GM12875 (cell line): ENCODE data around the gene AP4S1.
"Not testable (repeated sequence)": the region's sequence is repeated elsewhere in the genome, so short reads cannot be mapped to it uniquely, and the experiment has no call there.

Experiments used
- H3K4me3 ChIP-seq: one replicate; pipeline ENCODE4 v1.5.1; 2011; ENCODE audit warnings: low read depth, low read length, control low read depth
- TF ChIP-seq, protein P1 (sequence below): IDR thresholded peaks from 2 replicates; pipeline ENCODE4 v1.5.1; 2011; ENCODE audit warnings: low read depth, mild to moderate bottlenecking, control low read depth, inconsistent platforms, low read length, moderate library complexity, borderline replicate concordance; ENCODE audit not compliant: insufficient read depth

Gene AP4S1

GRCh38 chr14:31042300-31042699 is 16.9 kb downstream of the AP4S1 start:
- H3K4me3 ChIP-seq = no peak overlapping the region
- TF ChIP-seq, protein P1, sequence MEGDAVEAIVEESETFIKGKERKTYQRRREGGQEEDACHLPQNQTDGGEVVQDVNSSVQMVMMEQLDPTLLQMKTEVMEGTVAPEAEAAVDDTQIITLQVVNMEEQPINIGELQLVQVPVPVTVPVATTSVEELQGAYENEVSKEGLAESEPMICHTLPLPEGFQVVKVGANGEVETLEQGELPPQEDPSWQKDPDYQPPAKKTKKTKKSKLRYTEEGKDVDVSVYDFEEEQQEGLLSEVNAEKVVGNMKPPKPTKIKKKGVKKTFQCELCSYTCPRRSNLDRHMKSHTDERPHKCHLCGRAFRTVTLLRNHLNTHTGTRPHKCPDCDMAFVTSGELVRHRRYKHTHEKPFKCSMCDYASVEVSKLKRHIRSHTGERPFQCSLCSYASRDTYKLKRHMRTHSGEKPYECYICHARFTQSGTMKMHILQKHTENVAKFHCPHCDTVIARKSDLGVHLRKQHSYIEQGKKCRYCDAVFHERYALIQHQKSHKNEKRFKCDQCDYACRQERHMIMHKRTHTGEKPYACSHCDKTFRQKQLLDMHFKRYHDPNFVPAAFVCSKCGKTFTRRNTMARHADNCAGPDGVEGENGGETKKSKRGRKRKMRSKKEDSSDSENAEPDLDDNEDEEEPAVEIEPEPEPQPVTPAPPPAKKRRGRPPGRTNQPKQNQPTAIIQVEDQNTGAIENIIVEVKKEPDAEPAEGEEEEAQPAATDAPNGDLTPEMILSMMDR = no peak

GRCh38 chr14:31042893-31043292 is 17.4 kb downstream of the AP4S1 start:
- H3K4me3 ChIP-seq = not testable (repeated sequence)

DNA sequence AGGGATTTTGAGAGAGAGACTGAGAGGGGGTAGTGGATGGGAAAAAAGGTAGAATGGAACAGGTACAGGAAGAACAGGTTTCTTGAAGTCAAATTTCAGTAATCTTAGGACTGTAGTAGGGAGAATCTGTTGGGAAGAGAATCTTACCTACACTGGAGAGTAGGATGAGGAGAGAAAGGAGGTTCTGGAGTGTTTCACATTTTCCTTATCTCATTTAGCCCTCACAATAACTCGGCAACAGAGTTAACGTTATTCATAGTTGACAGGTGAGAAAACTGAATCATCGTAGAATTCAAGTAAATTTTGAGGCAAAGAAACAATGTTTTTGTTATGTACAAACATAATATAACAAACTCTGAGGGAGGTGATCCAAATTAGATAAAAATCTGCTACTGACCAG is 17.9 kb downstream of the AP4S1 start:
- TF ChIP-seq, protein P1 = no peak
- no peak overlapping the region for H3K4me3 ChIP-seq

DNA sequence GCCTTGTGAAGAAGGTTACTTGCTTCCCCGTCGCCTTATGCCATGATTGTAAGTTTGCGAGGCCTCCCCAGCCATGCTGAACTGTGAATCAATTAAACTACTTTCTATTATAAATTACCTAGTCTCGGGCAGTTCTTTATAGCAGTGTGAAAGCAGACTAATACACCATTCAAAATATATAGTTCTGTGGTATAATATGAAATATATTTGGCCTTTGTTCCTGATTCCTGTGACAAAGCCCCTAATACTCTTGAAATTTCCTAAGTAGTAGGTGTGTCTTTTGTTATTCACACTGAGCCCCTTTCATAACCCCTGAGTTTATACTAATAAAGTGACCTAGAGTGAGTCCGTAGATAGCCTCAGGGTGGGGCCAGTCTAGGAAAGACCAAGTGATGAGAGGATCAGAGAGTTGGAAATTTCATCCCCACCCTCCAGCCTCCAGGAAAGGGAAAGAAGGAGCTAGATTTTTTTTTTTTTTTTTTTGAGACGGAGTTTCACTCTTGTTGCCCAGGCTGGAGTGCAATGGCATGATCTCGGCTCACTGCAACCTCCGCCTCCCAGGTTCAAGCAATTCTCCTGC is 20.1 kb downstream of the AP4S1 start:
- H3K4me3 ChIP-seq = no peak overlapping the region
- TF ChIP-seq, protein P1 = no peak

GRCh38 chr14:31047503-31047902 is 22.1 kb downstream of the AP4S1 start:
- H3K4me3 ChIP-seq = no peak overlapping the region
- TF ChIP-seq, protein P1 = no peak

- TF ChIP-seq, protein P1 = no peak
- no peak overlapping the region for H3K4me3 ChIP-seq
Measured at GRCh38 chr14:31051023-31051422, 25.6 kb downstream of the AP4S1 start.

GRCh38 chr14:31051511-31051910 is 26.1 kb downstream of the AP4S1 start:
- TF ChIP-seq, protein P1 = no peak

GRCh38 chr14:31052905-31053586 is 27.6 kb downstream of the AP4S1 start:
- H3K4me3 ChIP-seq = not testable (repeated sequence)

More at GRCh38 chr14:31051511-31051910, 26.1 kb downstream of the AP4S1 start:
- no peak overlapping the region for H3K4me3 ChIP-seq
